ENCODE results near the gene BIRC5.

BIRC5 gene

GRCh38 chr17:78248051-78248914, 34.2 kb downstream of the BIRC5 start:
- Histone ChIP-seq H3K4me3 (ENCODE audit: low read length, poor library complexity, severe bottlenecking) (no peak overlapping the region), H3K9me2 (replicated peaks; ENCODE audit: low read depth, low read length) (no peaks in the 10 kb centered on the region), H3K4me1 (ENCODE audit: insufficient read depth, low read length, poor library complexity, severe bottlenecking) (peaks cover 23% of the 10 kb centered on the region), H2AFZ (ENCODE audit: low read length) (no peak overlapping the region), H3F3A (ENCODE audit: low read depth) (0 out of 2 replicates have a peak, but pooled peaks cover 5% of the 10 kb centered on the region), H3K4me2 (ENCODE audit: low read depth, low read length, poor library complexity, severe bottlenecking) (no peak overlapping the region), H3K27me3 (ENCODE audit: insufficient read depth, low read length, poor library complexity, severe bottlenecking) (no peaks in the 10 kb centered on the region), H3K9ac (ENCODE audit: low read depth, low read length, poor library complexity, severe bottlenecking) (no peak overlapping the region), H3K36me3 (ENCODE audit: insufficient read depth, low read length) (no peaks in the 10 kb centered on the region), H3K9me3 (ENCODE audit: insufficient read depth, low read depth, low read length) (no peaks in the 10 kb centered on the region), H4K20me1 (ENCODE audit: insufficient read depth, low read length, poor library complexity, severe bottlenecking) (no peaks in the 10 kb centered on the region), H3K79me2 (ENCODE audit: insufficient read depth, low read length) (no peaks in the 10 kb centered on the region)
- TF ChIP-seq, protein P1, sequence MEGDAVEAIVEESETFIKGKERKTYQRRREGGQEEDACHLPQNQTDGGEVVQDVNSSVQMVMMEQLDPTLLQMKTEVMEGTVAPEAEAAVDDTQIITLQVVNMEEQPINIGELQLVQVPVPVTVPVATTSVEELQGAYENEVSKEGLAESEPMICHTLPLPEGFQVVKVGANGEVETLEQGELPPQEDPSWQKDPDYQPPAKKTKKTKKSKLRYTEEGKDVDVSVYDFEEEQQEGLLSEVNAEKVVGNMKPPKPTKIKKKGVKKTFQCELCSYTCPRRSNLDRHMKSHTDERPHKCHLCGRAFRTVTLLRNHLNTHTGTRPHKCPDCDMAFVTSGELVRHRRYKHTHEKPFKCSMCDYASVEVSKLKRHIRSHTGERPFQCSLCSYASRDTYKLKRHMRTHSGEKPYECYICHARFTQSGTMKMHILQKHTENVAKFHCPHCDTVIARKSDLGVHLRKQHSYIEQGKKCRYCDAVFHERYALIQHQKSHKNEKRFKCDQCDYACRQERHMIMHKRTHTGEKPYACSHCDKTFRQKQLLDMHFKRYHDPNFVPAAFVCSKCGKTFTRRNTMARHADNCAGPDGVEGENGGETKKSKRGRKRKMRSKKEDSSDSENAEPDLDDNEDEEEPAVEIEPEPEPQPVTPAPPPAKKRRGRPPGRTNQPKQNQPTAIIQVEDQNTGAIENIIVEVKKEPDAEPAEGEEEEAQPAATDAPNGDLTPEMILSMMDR (conservative IDR thresholded peaks at IDR 0.05; ENCODE audit: low read length): no peak
- no peak for TF ChIP-seq EZH2phosphoT487 (IDR thresholded peaks at IDR 0.05; ENCODE audit: borderline replicate concordance)

DNA sequence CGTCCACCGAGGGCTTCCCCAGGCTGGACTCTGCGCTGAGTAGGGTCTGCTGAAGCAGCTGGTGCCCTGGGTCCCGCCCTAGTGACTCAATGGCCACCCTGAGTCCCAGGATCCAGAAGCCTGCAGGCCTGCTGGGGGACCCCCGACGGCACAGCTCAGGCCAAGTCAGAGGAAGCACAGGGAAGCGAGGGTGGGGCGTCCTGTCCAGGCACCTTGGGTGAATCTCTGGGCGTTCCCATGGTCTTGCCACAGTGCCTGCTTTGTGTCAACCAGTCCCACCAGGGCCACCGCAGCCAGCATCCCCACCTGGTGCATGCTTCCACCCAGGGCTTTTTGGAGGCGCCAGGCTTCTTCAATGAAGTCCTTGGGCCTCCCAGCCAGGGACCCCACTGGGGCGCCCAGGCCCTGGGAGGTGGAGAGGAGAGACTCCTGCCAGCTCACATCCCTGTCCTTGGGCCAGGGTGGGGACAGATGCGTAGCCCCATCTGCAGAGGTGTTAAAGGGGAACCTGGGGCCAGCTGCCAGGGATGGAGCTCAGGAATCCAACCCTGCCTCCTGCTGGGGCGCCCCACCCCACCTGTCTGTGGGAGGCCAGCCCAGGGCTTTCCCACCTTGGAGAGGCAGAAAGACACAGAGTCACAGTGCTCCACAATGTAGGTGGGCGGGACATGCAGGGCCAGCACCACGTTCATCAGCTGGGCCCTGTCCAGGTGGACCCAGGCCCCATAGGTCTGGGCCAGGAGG, 35.2 kb downstream of the BIRC5 start:
- TF ChIP-seq, protein P1 (conservative IDR thresholded peaks at IDR 0.05; ENCODE audit: low read length): no peak
- TF ChIP-seq EZH2phosphoT487 (IDR thresholded peaks at IDR 0.05; ENCODE audit: borderline replicate concordance): no peak
- Histone ChIP-seq H3K4me3 (ENCODE audit: low read length, poor library complexity, severe bottlenecking) (no peak overlapping the region), H3K27me3 (ENCODE audit: insufficient read depth, low read length, poor library complexity, severe bottlenecking) (no peaks in the 10 kb centered on the region), H3K79me2 (ENCODE audit: insufficient read depth, low read length) (no peaks in the 10 kb centered on the region), H2AFZ (ENCODE audit: low read length) (no peak overlapping the region), H3K9ac (ENCODE audit: low read depth, low read length, poor library complexity, severe bottlenecking) (no peak overlapping the region), H4K20me1 (ENCODE audit: insufficient read depth, low read length, poor library complexity, severe bottlenecking) (no peaks in the 10 kb centered on the region), H3F3A (ENCODE audit: low read depth) (0 out of 2 replicates have a peak, but pooled peaks cover 6% of the 10 kb centered on the region), H3K4me2 (ENCODE audit: low read depth, low read length, poor library complexity, severe bottlenecking) (no peak overlapping the region), H3K4me1 (ENCODE audit: insufficient read depth, low read length, poor library complexity, severe bottlenecking) (peaks cover 29% of the 10 kb centered on the region), H3K9me2 (replicated peaks; ENCODE audit: low read depth, low read length) (no peaks in the 10 kb centered on the region), H3K9me3 (ENCODE audit: insufficient read depth, low read depth, low read length) (no peaks in the 10 kb centered on the region), H3K36me3 (ENCODE audit: insufficient read depth, low read length) (no peaks in the 10 kb centered on the region)

DNA sequence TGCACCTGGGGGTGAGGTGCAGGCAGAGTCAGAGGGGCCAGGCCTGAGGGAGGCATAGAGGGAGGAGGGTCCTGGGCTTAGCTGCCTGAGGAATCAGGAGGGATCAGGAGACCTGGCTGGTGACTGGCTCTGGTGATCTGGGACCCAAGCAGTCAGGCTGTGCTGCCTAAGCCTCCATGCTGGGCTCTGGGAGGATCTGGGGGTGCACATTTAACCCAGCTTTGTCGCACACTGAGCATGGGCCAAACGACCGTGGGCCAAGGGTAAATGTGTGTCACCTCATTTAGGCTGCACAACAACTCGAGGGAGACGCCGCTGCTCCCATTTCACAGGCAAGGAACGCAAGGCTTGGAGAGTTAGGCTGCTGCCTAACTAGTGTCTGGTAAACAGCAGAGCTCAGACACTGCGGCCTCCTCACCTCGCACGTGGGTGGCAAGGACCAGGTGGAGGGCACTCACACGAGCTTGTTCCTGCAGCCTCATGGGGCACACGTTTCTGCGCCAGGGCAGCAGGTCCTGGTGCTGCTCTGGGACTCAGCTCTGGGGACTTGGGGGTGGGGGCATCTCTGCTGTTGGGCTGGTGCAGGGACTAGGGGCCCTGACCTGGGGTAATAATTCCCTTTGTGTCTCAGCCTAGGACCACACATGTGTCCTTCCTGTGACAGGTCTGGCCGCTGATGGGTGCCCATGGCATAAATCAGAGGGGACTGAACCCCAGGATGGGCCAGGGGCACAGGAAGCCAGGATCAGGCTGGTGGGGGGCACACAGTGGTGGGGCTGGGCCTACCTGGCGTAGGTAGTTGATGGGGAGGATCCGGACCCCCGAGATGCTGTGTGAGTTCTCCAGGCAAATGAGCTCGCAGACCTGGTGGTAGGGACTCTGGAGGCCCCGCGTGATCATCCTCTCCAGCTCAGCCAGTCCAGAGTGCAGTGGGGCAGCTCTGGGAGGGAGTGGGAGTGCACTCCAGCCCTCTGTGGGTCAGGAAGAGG, 36.1 kb downstream of the BIRC5 start:
- Histone ChIP-seq H3K36me3 (ENCODE audit: insufficient read depth, low read length) (no peaks in the 10 kb centered on the region), H3K4me3 (ENCODE audit: low read length, poor library complexity, severe bottlenecking) (no peak overlapping the region), H3K27me3 (ENCODE audit: insufficient read depth, low read length, poor library complexity, severe bottlenecking) (no peaks in the 10 kb centered on the region), H3K79me2 (ENCODE audit: insufficient read depth, low read length) (no peaks in the 10 kb centered on the region), H2AFZ (ENCODE audit: low read length) (no peak overlapping the region), H3K4me2 (ENCODE audit: low read depth, low read length, poor library complexity, severe bottlenecking) (no peak overlapping the region), H3K4me1 (ENCODE audit: insufficient read depth, low read length, poor library complexity, severe bottlenecking) (peaks cover 30% of the 10 kb centered on the region), H3K9me2 (replicated peaks; ENCODE audit: low read depth, low read length) (no peaks in the 10 kb centered on the region), H3F3A (ENCODE audit: low read depth) (0 out of 2 replicates have a peak, but pooled peaks cover 6% of the 10 kb centered on the region), H3K9ac (ENCODE audit: low read depth, low read length, poor library complexity, severe bottlenecking) (no peak overlapping the region), H3K9me3 (ENCODE audit: insufficient read depth, low read depth, low read length) (no peaks in the 10 kb centered on the region), H4K20me1 (ENCODE audit: insufficient read depth, low read length, poor library complexity, severe bottlenecking) (no peaks in the 10 kb centered on the region)
- TF ChIP-seq EZH2phosphoT487 (IDR thresholded peaks at IDR 0.05; ENCODE audit: borderline replicate concordance): no peak
- TF ChIP-seq, protein P1 (conservative IDR thresholded peaks at IDR 0.05; ENCODE audit: low read length): no peak
